Heart left ventricle (tissue), 16 donors: ENCODE data around the gene PALD1. TPM values are rescaled to one million over a fixed set of nuclear protein-coding genes. Genes with fewer than 3 reads are reported as not detected.

Experiments
- ATAC-seq, 4 donors: fragments of 200-7000 bp; cut with Tn5 transposase; one replicate each; pipeline ENCODE4 v1.9.1; 2020 to 2022; ENCODE audit warnings: moderate library complexity in 4 of 4, mild to moderate bottlenecking in 3 of 4, moderate number of reproducible peaks in 1 of 4
- DNase-seq, 5 donors: peaks; one replicate each; pipeline ENCODE4 v3.0.0-alpha.2; 2020
- H3K27ac ChIP-seq, 12 donors: fragments of 200-600 bp; sonication (generic) in 4 of 12; one replicate each; pipeline versions ENCODE4 v1.5.0 to v1.8.0; 2016 to 2022; ENCODE audit warnings: mild to moderate bottlenecking in 2 of 12
- H3K27me3 ChIP-seq, 9 donors: fragments of 200-600 bp; sonication (generic) in 2 of 9; one replicate each; pipeline versions ENCODE4 v1.5.1 to v1.8.0; 2016 to 2022; ENCODE audit warnings: mild to moderate bottlenecking in 3 of 9
- H3K36me3 ChIP-seq, 9 donors: fragments of 200-600 bp; sonication (generic) in 2 of 9; one replicate each; pipeline versions ENCODE4 v1.5.0 to v1.8.0; 2018 to 2022; ENCODE audit warnings: mild to moderate bottlenecking in 2 of 9
- H3K4me1 ChIP-seq, 12 donors: fragments of 200-600 bp; sonication (generic) in 4 of 12; one replicate each; pipeline versions ENCODE4 v1.5.0 to v1.8.0; 2016 to 2022; ENCODE audit warnings: mild to moderate bottlenecking in 3 of 12
- H3K4me3 ChIP-seq, 12 donors: fragments of 200-600 bp; sonication (generic) in 4 of 12; one replicate each; pipeline versions ENCODE4 v1.5.0 to v1.8.0; 2017 to 2022; ENCODE audit warnings: mild to moderate bottlenecking in 9 of 12, moderate library complexity in 4 of 12
- H3K9me3 ChIP-seq, 12 donors: fragments of 200-600 bp; sonication (generic) in 4 of 12; one replicate each; pipeline versions ENCODE4 v1.5.0 to v1.8.0; 2016 to 2022; ENCODE audit warnings: mild to moderate bottlenecking in 1 of 12
- CTCF ChIP-seq, 12 donors: fragments of 200-600 bp; sonication (generic) in 4 of 12; IDR thresholded peaks; one replicate each; pipeline versions ENCODE4 v1.5.0 to v1.8.0; 2018 to 2022; ENCODE audit warnings: antibody characterized with exemption in 12 of 12, mild to moderate bottlenecking in 5 of 12
- POLR2A ChIP-seq, 2 donors: fragments of 450-650 bp; IDR thresholded peaks; one replicate each; pipeline ENCODE4 v1.6.1; 2017; ENCODE audit warnings: antibody characterized with exemption in 2 of 2, mild to moderate bottlenecking in 2 of 2, moderate library complexity in 2 of 2
- WGBS, 4 donors: extraction: QIAGEN DNeasy Blood & Tissue Kit in 2 of 4; methylation state at CpG; one replicate each; pipeline versions ENCODE4 v1.1.5 to v1.1.7; 2013 to 2018; 5-methylcytosine and 5-hydroxymethylcytosine counted together
- intact Hi-C, 10 donors: fragments of 100-400 bp; cut with DNase I; formaldehyde crosslinking; loops; one replicate each; pipeline versions ENCODE4 v1.11.1 to v1.14.2; 2022
- polyA plus RNA-seq, 2 donors: library from polyadenylated mRNA; stranded (reverse); fragments of 200-250 nt; gene quantifications; one replicate each; pipeline ENCODE4 v1.2.3, GENCODE V29; 2013
- total RNA-seq, 9 donors: library from RNA; depleted of rRNA in 2 of 9; stranded (reverse); fragments of >200 nt in 2 of 9; fragmentation: NEBNext Ultra II Directional in 3 of 9; extraction: Animal tissue kit (Norgen Biotek cat#: 25700) in 3 of 9; gene quantifications; one replicate each; pipeline versions ENCODE4 v1.1.0 to v1.2.4, GENCODE V29; 2016 to 2023
- donor health status: ischemic (EF 13 %, LVEDD 7.1; RV severe dilation, severe dysfunction).
- donor health status: healthy with polysubstance abuse.
- donor health status: DM: no; HTN: yes; CAD: no.
- donor health status: DM: no; HTN: no; CAD: no.
- donor health status: ischemic (EF 25% LVEDD 6.9; RV normal size, moderate dysfunction).
- donor health status: ischemic (EF 25% LVEDD 5.7; RV mildly dilated, moderate dysfunction).
- donor health status: healthy.
- donor health status: DM: yes; HTN: yes; CAD: no.
- donor health status: ischemic (EF 35%, LVEDD 5.7; RV mildly dilated, moderate dysfunction).
- donor health status: nonischemic (EF 11% LVEDD 7.7; RV severe dilation, severe dysfunction).
- donor health status: DM: yes; HTN: yes; CAD: no.
- donor health status: PGD.
- donor health status: ischemic (EF 29% LVEDD 5.4; RV normal size, mild dysfunction).
- donor health status: nonischemic (EF 23%, LVEDD 6.1; RV moderate dilation, normal function).

PALD1 gene
- total and polyA plus RNA-seq, 11 donors, result 2.7 to 12.3 (median 5.5) TPM

- no peak for TF ChIP-seq POLR2A (IDR thresholded peaks at IDR 0.05)
- TF ChIP-seq CTCF (IDR thresholded peaks at IDR 0.05), result no peak
- WGBS, 4 donors, result 80 to 86% (median 83%) methylated on average over 8 of the region's 8 CpGs
- H3K27ac ChIP-seq, result peak overlapping the region in 1 of 12 donors; percentile 13
- no peak overlapping the region for H3K4me3 ChIP-seq
- H3K4me1 ChIP-seq, result peaks cover 0 to 60% (median 41%) of the 10 kb centered on the region in 12 donors
- ATAC-seq (no peak), DNase-seq (no peak)
- H3K36me3 ChIP-seq, result no peaks in the 10 kb centered on the region
- no peaks in the 10 kb centered on the region for H3K27me3 ChIP-seq
- no peaks in the 10 kb centered on the region for H3K9me3 ChIP-seq
- intact Hi-C loops, result loop anchor here in 1 of 10 donors (10.0 kb wide), 1 partner anchor 69 kb away; no protein-coding TSS in a partner anchor
Observed at GRCh38 chr10:70585578-70586169, 107.1 kb downstream of the PALD1 start.

- H3K4me1 ChIP-seq, result peaks cover 0 to 64% (median 45%) of the 10 kb centered on the region in 12 donors
- no peak for ATAC-seq
- no peaks in the 10 kb centered on the region for H3K27me3 ChIP-seq
- intact Hi-C loops, result loop anchor here in 1 of 10 donors (10.0 kb wide), 1 partner anchor 68 kb away; no protein-coding TSS in a partner anchor
- H3K27ac ChIP-seq, result no peak overlapping the region
- H3K4me3 ChIP-seq, result no peak overlapping the region
- no peaks in the 10 kb centered on the region for H3K9me3 ChIP-seq
- H3K36me3 ChIP-seq, result no peaks in the 10 kb centered on the region
- no peak for TF ChIP-seq POLR2A (IDR thresholded peaks at IDR 0.05)
- TF ChIP-seq CTCF (IDR thresholded peaks at IDR 0.05), result no peak
- 85 to 89% (median 87%) methylated on average over 8 of the region's 8 CpGs for WGBS, 4 donors
- DNase-seq, result no peak
Observed at GRCh38 chr10:70586348-70586930, 107.9 kb downstream of the PALD1 start.

GRCh38 chr10:70587045-70587658 lies 108.6 kb downstream of the PALD1 start:
- H3K4me3 ChIP-seq, result no peak overlapping the region
- H3K36me3 ChIP-seq, result no peaks in the 10 kb centered on the region
- peak overlapping the region in 1 of 12 donors; percentile 10 for H3K27ac ChIP-seq
- no peak for TF ChIP-seq CTCF (IDR thresholded peaks at IDR 0.05)
- TF ChIP-seq POLR2A (IDR thresholded peaks at IDR 0.05), result no peak
- WGBS, 4 donors, result 83 to 89% (median 86%) methylated on average over 8 of the region's 8 CpGs
- no peaks in the 10 kb centered on the region for H3K9me3 ChIP-seq
- H3K27me3 ChIP-seq, result no peaks in the 10 kb centered on the region
- intact Hi-C loops, result loop anchor here in 1 of 10 donors (10.0 kb wide), 1 partner anchor 68 kb away; no protein-coding TSS in a partner anchor
- peaks cover 0 to 64% (median 45%) of the 10 kb centered on the region in 12 donors for H3K4me1 ChIP-seq
- DNase-seq, result no peak
- ATAC-seq, result no peak

GRCh38 chr10:70588255-70588654 lies 109.7 kb downstream of the PALD1 start:
- no peak for TF ChIP-seq POLR2A (IDR thresholded peaks at IDR 0.05)
- TF ChIP-seq CTCF (IDR thresholded peaks at IDR 0.05), result no peak
- WGBS, 4 donors, result 68 to 80% (median 74%) methylated on average over 6 of the region's 6 CpGs

More at GRCh38 chr10:70588255-70588654, 109.7 kb downstream of the PALD1 start:
- Histone ChIP-seq H3K4me1 (peaks cover 0 to 61% (median 45%) of the 10 kb centered on the region in 12 donors), H3K9me3 (no peaks in the 10 kb centered on the region), H3K4me3 (no peak overlapping the region), H3K27me3 (no peaks in the 10 kb centered on the region), H3K36me3 (no peaks in the 10 kb centered on the region), H3K27ac (peak overlapping the region in 7 of 12 donors; percentile 69 to 85 (median 78))
- intact Hi-C loops, result loop anchor here in 1 of 10 donors (10.0 kb wide), 1 partner anchor 67 kb away; no protein-coding TSS in a partner anchor
- no peak for ATAC-seq
- no peak for DNase-seq
